ENCODE measurements around the gene ZNF677.
"Not testable (repeated sequence)": the region's sequence is repeated elsewhere in the genome, so short reads cannot be mapped to it uniquely, and the experiment has no call there.

ZNF677 gene

DNA sequence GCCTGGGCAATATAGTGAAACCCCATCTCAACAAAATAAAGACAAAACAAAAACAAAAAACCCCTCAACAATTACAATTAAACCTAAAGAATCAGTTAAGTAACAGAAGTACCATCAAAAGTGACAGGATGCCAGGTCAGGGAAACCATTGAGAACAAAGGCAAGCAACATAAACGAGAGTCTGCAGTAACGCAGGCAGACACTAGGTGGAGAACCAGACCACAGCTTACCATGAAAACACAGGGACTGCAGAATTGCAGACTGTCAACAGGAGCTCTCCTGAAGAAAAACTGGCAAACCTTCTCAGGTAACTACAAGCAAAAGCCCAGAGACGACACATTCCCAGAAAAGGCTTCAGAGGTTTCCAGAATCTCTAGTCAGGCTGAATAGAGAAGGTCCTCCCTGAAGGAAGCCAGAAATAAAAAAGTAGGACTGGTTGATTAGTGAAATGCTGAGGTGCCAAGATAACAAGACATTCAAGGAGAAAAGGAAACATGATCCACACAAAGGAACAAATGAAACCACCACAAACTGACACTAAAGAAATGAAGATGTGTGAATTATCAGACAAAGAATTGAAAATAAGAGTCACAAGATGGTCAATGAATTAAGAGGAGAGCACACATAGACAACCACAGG is 59.3 kb downstream of the ZNF677 start:
- no peak overlapping the region for H3K4me3 ChIP-seq (ENCODE audit: low read depth, low read length)

DNA sequence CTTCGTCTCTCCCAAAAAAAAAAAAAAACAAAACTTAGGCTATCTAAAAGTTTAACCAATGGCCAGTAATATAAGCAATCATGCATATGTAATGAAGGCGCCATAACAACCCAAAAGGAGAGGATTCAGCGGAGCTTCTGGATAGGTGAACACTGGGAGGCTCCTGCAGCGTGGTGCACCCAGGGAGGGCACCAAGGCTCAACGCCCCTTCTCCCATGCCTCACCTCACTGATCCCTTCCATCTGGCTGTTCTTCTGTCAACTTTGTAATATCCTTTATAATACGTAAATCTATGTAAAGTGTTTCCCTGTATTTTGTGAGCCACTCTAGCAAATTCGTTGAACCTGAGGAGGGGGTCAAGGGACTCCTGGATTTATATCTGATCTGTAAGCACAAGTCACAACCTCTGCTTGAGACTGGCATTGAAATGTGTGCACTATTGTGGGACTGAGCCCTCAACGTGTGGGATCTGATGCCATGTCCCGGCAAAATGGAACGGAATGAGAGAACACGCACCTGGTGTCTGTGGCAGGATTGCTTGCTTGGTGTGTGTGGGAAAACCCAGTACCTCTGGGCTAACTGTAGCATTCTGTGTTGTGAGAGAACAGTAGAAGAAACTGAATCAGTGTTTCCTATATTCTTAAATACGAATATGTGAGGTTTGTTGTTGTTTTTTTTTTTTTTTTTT is 61.0 kb downstream of the ZNF677 start:
- no peak for DNase-seq (ENCODE audit: low read depth)
- H3K4me3 ChIP-seq (ENCODE audit: low read depth, low read length) = peak overlapping the region; percentile 38

More for the DNA sequence above, 59.3 kb downstream of the ZNF677 start:
- peak; percentile 48 for DNase-seq (ENCODE audit: low read depth)

DNA sequence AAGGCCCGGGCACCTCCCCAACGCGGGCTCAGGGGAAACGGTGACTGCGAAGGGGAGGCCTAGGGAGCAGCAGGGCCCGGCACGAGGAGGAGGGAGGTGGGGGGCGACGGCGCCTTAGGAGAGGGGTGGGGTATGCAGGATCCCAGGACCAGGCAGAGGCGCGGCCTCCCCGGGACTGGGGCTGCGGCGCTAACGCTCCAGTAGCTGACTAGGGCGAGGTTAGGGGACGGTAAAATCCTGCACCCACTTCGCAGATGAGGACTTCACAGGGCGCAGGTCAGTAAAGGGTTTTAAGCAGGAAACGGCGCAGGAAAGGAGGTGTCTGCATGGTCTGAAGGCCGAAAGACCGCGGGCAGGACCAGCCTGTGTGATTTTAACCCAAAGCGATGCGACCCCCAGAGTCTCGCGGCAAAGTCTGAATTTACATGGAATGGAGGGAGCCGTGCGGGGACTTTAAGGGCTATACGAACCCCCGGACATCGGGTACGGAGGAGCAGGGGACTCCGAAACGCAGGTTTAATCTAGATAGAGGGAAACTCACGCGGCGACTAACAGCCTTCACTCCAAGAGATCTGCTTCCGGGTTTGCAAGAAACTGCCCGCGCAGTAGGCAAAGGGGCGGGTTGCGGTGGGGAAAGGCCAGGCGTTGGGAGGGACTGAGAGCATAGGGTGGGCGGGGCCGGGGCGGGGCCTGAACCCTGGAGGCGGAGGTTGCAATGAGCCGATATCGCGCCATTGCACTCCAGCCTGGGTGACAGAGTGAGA is 61.7 kb downstream of the ZNF677 start, which contains the start of gene ZNF665:
ZNF665 (minus strand) TSS at position 588 of the 764 bp plus-strand sequence. CDS start 10,460 bp downstream, outside the sequence.
- DNase-seq (ENCODE audit: low read depth) = peak; percentile 57
- H3K4me3 ChIP-seq (ENCODE audit: low read depth, low read length) = peak within 1 kb of the TSS; percentile 86

DNA sequence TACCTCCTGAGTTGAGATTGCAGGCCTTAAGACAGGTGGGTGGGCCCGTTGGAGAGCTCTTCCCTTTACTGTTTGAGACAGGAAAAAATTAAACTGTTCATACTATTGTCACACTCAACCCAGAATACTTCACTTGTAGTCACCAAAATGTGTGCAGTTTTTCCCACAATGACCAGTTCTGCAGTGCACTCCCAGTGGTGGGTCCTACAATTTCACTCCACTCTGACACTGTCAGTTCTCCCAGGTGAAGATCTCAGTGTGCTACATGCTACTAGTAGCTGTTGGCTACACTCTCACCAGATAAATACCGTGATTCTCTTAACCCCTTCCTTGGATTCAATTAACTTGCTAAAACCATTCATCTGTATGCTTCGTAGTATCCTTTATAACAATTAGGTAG is 64.4 kb downstream of the ZNF677 start:
- DNase-seq (ENCODE audit: low read depth) = no peak
- H3K4me3 ChIP-seq (ENCODE audit: low read depth, low read length) = no peak overlapping the region

DNA sequence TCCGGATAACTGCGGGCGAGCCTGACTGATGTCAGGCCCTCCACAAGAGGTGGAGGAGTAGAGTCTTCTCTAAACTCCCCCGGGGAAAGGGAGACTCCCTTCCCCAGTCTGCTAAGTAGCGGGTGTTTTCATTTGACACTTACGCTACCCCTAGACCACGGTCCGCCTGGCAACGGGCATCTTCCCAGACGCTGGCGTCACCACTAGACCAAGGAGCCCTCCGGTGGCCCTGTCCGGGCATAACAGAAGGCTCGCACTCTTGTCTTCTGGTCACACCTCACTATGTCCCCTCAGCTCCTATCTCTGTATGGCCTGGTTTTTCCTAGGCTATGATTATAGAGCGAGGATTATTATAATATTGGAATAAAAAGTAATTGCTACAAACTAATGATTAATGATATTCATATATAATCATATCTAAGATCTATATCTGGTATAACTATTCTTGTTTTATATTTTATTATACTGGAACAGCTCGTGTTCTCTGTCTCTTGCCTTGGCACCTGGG is 64.9 kb downstream of the ZNF677 start:
- DNase-seq (ENCODE audit: low read depth); H3K4me3 ChIP-seq (ENCODE audit: low read depth, low read length): not testable (repeated sequence)

Data from skeletal muscle cell (primary cell).